ENCODE data around the gene C6. TPM values are rescaled to one million over a fixed set of nuclear protein-coding genes. Genes with fewer than 3 reads are reported as not detected.

Gene C6
- total RNA-seq, 1 experiment from 2014 or later = not detected

DNA sequence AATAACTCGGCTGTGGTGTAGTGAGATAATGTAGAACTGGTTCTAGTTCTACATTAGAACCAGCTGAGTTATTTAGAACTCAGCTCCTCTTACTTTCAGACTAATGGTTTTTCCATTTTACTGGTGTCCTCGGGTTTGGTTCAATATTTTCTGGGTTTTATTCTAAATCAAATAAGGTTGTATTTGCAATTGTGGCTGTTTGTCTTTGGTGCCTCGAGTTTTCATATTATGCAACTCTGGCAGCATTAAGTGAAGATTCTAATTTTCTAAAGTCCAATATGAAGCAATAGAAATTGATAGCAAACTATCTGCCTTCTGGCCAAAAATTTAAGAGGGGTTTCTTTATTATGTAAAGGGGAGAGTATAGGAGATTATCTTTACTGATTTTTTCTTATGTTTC is 19.0 kb downstream of the C6 start:
- intact Hi-C loops (cut with micrococcal nuclease; ENCODE audit: unreplicated experiment) = no loop called here
- no peaks in the 10 kb centered on the region for H3K4me1 ChIP-seq
- POLR2A ChIA-PET = no interaction called here
- H3K27ac Mint-ChIP-seq (ENCODE audit: unreplicated experiment) = no peak overlapping the region
- no peak overlapping the region for H3K4me3 ChIP-seq (ENCODE audit: low read depth, low read length)
- CTCF ChIA-PET = no interaction called here
- peaks cover 3% of the 10 kb centered on the region for H3K27me3 Mint-ChIP-seq (ENCODE audit: insufficient read depth, unreplicated experiment)
- TF ChIP-seq CTCF (IDR thresholded peaks at IDR 0.05; ENCODE audit: insufficient read depth in 1 of 2, low read depth in 1 of 2, low read length in 1 of 2, severe bottlenecking in 1 of 2, unreplicated experiment in 1 of 2) = no peak
- H3K4me3 Mint-ChIP-seq (ENCODE audit: unreplicated experiment) = no peak overlapping the region
- no TSS peak for BruUV-seq (replicated peaks)
- peaks cover 8% of the 10 kb centered on the region for H3K9me3 Mint-ChIP-seq (ENCODE audit: unreplicated experiment)
- no peaks in the 10 kb centered on the region for H3K36me3 ChIP-seq (ENCODE audit: control insufficient read depth, insufficient read depth, low read length)
- DNase-seq = no peak
- no peaks in the 10 kb centered on the region for H3K9me3 ChIP-seq
- no peaks in the 10 kb centered on the region for H3K4me1 Mint-ChIP-seq (ENCODE audit: low read depth, unreplicated experiment)
- no peaks in the 10 kb centered on the region for H3K27me3 ChIP-seq (replicated peaks; ENCODE audit: control insufficient read depth, insufficient read depth, low read length)
- H3K36me3 Mint-ChIP-seq (ENCODE audit: insufficient read depth, unreplicated experiment) = no peaks in the 10 kb centered on the region

DNA sequence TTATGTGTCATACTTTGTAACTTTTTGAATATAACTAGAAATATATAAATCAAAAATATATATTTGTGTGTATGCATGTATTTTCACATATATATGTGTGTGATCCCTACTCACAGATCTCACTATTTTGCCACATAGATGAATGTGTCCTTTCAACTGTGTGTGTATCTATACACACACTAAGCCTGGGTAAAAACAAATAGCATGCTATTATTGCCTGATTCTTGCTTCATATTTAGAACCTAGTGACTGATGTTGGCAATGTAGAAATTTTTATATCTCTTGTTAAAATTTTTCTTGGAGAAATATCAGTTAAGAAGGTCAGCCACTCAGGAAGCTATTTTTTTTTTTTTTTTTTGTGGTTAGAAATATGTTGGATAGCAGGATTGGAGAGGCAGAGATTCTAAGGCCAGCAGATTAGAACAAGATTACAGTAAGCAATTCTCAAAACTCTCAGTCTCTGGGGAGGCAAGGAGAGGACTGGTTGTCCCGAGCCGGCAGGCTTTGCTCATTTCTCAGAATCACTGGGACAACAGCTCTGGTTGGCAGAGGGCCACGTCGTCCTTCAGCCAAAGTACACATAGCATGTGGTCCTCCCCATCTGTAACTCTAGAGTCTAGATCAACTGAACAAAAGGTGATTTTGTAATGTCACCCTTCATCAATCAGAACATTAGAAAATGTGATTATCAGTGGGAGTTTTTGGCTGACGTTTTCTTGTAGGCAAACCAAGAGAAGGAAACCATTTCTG is 19.7 kb downstream of the C6 start:
- Histone ChIP-seq H3K9me3 (no peaks in the 10 kb centered on the region), H3K4me3 (ENCODE audit: low read depth, low read length) (no peak overlapping the region), H3K4me1 (no peaks in the 10 kb centered on the region), H3K27me3 (replicated peaks; ENCODE audit: control insufficient read depth, insufficient read depth, low read length) (no peaks in the 10 kb centered on the region), H3K36me3 (ENCODE audit: control insufficient read depth, insufficient read depth, low read length) (no peaks in the 10 kb centered on the region)
- no TSS peak for BruUV-seq (replicated peaks)
- H3K9me3 Mint-ChIP-seq (ENCODE audit: unreplicated experiment) = peaks cover 9% of the 10 kb centered on the region
- no peak for TF ChIP-seq CTCF (IDR thresholded peaks at IDR 0.05; ENCODE audit: insufficient read depth in 1 of 2, low read depth in 1 of 2, low read length in 1 of 2, severe bottlenecking in 1 of 2, unreplicated experiment in 1 of 2)
- no peak overlapping the region for H3K4me3 Mint-ChIP-seq (ENCODE audit: unreplicated experiment)
- peaks cover 3% of the 10 kb centered on the region for H3K27me3 Mint-ChIP-seq (ENCODE audit: insufficient read depth, unreplicated experiment)
- no peak overlapping the region for H3K27ac Mint-ChIP-seq (ENCODE audit: unreplicated experiment)
- ChIA-PET CTCF (no interaction called here), POLR2A (no interaction called here)
- H3K4me1 Mint-ChIP-seq (ENCODE audit: low read depth, unreplicated experiment) = no peaks in the 10 kb centered on the region
- DNase-seq = no peak
- intact Hi-C loops (cut with micrococcal nuclease; ENCODE audit: unreplicated experiment) = no loop called here
- no peaks in the 10 kb centered on the region for H3K36me3 Mint-ChIP-seq (ENCODE audit: insufficient read depth, unreplicated experiment)

DNA sequence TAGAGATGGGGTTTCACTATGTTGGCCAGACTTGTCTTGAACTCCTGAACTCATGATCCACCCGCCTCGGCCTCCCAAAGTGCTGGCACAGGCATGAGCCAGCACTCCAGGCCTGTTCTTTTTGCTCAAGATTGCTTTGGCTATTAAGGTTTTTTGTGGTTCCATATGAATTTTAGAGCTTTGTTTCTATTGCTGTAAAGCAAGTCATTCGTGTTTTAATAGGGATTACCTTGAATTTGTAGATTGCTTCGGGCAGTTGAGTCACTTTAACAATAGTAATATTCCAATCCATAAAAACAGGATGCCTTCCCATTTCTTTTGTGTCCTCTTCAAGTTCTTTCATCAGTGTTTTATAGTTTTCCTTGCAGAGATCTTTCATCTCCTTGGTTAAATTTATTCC is 22.1 kb downstream of the C6 start:
- Histone ChIP-seq H3K27me3 (replicated peaks; ENCODE audit: control insufficient read depth, insufficient read depth, low read length) (no peaks in the 10 kb centered on the region), H3K36me3 (ENCODE audit: control insufficient read depth, insufficient read depth, low read length) (no peaks in the 10 kb centered on the region), H3K9me3 (no peaks in the 10 kb centered on the region), H3K4me1 (no peaks in the 10 kb centered on the region), H3K4me3 (ENCODE audit: low read depth, low read length) (no peak overlapping the region)
- Mint-ChIP-seq H3K27me3 (ENCODE audit: insufficient read depth, unreplicated experiment) (peaks cover 3% of the 10 kb centered on the region), H3K36me3 (ENCODE audit: insufficient read depth, unreplicated experiment) (no peaks in the 10 kb centered on the region), H3K27ac (ENCODE audit: unreplicated experiment) (no peak overlapping the region), H3K4me3 (ENCODE audit: unreplicated experiment) (no peak overlapping the region), H3K9me3 (ENCODE audit: unreplicated experiment) (peaks cover 9% of the 10 kb centered on the region), H3K4me1 (ENCODE audit: low read depth, unreplicated experiment) (no peaks in the 10 kb centered on the region)
- intact Hi-C loops (cut with micrococcal nuclease; ENCODE audit: unreplicated experiment) = no loop called here
- no peak for DNase-seq
- TF ChIP-seq CTCF (IDR thresholded peaks at IDR 0.05; ENCODE audit: insufficient read depth in 1 of 2, low read depth in 1 of 2, low read length in 1 of 2, severe bottlenecking in 1 of 2, unreplicated experiment in 1 of 2) = no peak
- BruUV-seq (replicated peaks) = no TSS peak
- ChIA-PET POLR2A (no interaction called here), CTCF (no interaction called here)

Data from Caco-2 (cell line).